Measurements from ENCODE around the gene SLC28A1. TPM values are rescaled to one million over a fixed set of nuclear protein-coding genes. Genes with fewer than 3 reads are reported as not detected.

The SLC28A1 gene
- total RNA-seq, 1 experiment from 2014 or later = 0.17 TPM

DNA sequence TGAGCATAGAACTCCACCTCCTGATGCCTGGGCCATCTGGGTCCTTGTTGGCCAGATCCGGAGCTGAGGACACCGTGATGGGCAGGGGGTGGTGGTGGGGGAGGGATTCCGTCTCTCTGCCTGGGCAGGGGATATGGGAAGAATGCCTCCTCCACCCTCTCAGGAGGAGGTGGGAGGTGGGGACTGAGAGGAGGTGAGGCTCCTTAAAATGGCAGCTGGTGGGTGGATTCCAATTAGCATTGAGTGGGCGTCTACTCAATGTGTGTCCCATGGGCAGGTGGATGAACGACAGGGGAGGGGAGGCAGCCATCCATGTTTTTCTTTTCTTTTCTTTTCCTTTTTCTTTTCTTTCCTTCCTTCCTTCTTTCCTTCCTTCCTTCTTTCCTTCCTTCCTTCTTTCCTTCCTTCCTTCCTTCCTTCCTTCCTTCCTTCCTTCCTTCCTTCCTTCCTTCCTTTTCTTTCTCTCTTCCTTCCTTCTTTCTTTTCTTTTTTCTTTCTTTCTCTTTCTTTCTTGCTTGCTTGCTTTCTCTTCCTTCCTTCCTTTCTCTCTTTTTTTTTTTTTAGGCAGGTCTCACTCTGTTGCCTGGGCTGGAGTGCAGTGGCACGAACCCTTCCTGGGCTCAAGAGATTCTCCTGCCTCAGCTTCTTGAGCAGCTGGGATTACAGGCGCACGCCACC, 5.0 kb downstream of the SLC28A1 start:
- H3K27me3 Mint-ChIP-seq (ENCODE audit: unreplicated experiment) = peaks cover 13% of the 10 kb centered on the region
- no peaks in the 10 kb centered on the region for H3K9me3 Mint-ChIP-seq (ENCODE audit: low read depth, unreplicated experiment)
- intact Hi-C loops (cut with micrococcal nuclease; ENCODE audit: unreplicated experiment) = no loop called here
- no peak overlapping the region for H3K4me3 Mint-ChIP-seq (ENCODE audit: low read depth, unreplicated experiment)
- H3K36me3 Mint-ChIP-seq (ENCODE audit: insufficient read depth, unreplicated experiment) = peaks cover 2% of the 10 kb centered on the region
- no peak overlapping the region for H3K27ac Mint-ChIP-seq (ENCODE audit: unreplicated experiment)
- BruUV-seq (replicated peaks) = no TSS peak
- CTCF ChIA-PET = no interaction called here
- TF ChIP-seq, protein P1, sequence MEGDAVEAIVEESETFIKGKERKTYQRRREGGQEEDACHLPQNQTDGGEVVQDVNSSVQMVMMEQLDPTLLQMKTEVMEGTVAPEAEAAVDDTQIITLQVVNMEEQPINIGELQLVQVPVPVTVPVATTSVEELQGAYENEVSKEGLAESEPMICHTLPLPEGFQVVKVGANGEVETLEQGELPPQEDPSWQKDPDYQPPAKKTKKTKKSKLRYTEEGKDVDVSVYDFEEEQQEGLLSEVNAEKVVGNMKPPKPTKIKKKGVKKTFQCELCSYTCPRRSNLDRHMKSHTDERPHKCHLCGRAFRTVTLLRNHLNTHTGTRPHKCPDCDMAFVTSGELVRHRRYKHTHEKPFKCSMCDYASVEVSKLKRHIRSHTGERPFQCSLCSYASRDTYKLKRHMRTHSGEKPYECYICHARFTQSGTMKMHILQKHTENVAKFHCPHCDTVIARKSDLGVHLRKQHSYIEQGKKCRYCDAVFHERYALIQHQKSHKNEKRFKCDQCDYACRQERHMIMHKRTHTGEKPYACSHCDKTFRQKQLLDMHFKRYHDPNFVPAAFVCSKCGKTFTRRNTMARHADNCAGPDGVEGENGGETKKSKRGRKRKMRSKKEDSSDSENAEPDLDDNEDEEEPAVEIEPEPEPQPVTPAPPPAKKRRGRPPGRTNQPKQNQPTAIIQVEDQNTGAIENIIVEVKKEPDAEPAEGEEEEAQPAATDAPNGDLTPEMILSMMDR (IDR thresholded peaks at IDR 0.05; ENCODE audit: unreplicated experiment) = no peak
- no peak for DNase-seq
- peaks cover 12% of the 10 kb centered on the region for H3K4me1 Mint-ChIP-seq (ENCODE audit: low read depth, unreplicated experiment)

DNA sequence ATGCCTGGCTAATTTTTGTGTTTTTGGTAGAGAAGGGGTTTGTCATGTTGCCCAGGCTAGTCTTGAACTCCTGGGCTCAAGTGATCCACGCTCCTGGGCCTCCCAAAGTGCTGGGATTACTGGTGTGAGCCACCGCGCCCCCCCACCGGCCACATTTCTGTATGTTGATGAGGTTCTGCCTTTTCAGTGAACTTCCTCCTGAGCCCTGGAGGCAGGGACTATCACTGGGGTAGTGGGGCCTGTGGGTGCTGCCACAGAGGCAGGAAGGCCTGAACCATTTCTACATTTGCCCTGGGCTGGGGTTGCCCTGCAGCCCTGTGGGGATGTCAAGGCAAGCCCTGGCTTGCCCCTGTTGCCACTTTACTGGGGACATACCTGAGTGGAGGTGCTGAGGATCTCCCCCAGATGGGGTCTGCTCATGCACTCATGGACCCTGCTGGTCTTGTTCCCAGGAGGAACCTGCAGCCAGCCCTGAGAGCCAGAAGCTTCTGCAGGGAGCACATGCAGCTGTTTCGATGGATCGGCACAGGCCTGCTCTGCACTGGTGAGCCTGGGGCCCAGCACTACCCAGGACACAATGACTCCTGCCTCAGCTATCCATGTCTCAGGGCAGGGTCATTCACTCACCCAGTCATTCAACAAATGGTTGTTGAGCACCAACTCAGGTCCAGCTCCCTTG, 5.7 kb downstream of the SLC28A1 start:
- TF ChIP-seq, protein P1 (IDR thresholded peaks at IDR 0.05; ENCODE audit: unreplicated experiment) = no peak
- Mint-ChIP-seq H3K4me1 (ENCODE audit: low read depth, unreplicated experiment) (peaks cover 8% of the 10 kb centered on the region), H3K36me3 (ENCODE audit: insufficient read depth, unreplicated experiment) (no peaks in the 10 kb centered on the region), H3K9me3 (ENCODE audit: low read depth, unreplicated experiment) (no peaks in the 10 kb centered on the region), H3K27ac (ENCODE audit: unreplicated experiment) (no peak overlapping the region), H3K27me3 (ENCODE audit: unreplicated experiment) (peaks cover 13% of the 10 kb centered on the region), H3K4me3 (ENCODE audit: low read depth, unreplicated experiment) (no peak overlapping the region)
- intact Hi-C loops (cut with micrococcal nuclease; ENCODE audit: unreplicated experiment) = no loop called here
- DNase-seq = no peak
- CTCF ChIA-PET = no interaction called here
- BruUV-seq (replicated peaks) = no TSS peak

DNA sequence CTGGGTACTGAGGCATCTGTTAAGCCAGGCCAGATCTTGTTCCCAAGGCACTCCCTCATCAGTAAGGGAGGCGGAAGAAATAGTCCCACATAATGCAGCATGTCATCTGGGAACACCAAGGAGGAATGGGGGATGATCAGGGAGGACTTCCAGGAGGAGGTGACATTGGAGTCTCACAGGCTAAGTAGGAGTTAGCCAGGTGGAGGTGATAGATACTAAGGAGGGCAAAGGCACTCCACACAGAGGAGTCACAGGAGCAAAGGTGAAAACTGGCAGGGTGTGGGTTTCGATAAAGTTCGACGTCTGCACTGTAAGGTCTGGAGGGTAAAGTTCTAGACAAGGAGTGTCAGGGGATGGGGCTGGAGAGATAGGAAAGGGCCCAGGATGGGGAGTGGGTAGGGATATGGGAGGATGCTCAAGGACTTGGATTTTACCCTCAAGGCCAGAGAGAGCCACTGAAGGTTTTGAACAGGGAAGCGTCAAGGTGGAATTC, 6.3 kb downstream of the SLC28A1 start:
- CTCF ChIA-PET = interaction anchor here (0.7 kb wide), 1 partner anchor 156 kb away, joined by 3 read pairs; no protein-coding TSS in a partner anchor
- peaks cover 13% of the 10 kb centered on the region for H3K27me3 Mint-ChIP-seq (ENCODE audit: unreplicated experiment)

DNA sequence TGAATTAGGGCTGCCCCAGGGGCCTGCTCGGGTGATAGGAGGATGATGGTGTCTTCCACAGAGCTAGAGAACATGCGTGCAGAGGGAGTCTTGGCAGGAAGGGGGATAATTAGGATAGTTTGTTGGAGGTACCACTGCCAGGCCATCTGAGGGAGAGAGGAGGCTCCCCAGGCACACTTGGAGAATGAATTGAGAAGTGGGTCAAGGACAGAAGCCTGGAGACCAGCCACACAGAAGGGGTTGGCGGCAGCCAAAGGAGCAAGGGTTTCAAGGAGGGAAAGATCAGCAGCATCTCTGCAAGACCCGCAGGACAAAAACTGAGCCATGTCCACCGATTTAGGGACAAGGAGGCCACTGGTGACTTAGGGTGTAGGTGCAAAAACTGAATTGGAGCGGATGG, 6.9 kb downstream of the SLC28A1 start:
- TF ChIP-seq, protein P1 (IDR thresholded peaks at IDR 0.05; ENCODE audit: unreplicated experiment) = no peak
- Mint-ChIP-seq H3K27ac (ENCODE audit: unreplicated experiment) (no peak overlapping the region), H3K36me3 (ENCODE audit: insufficient read depth, unreplicated experiment) (no peaks in the 10 kb centered on the region), H3K9me3 (ENCODE audit: low read depth, unreplicated experiment) (no peaks in the 10 kb centered on the region), H3K4me1 (ENCODE audit: low read depth, unreplicated experiment) (peaks cover under 1% of the 10 kb centered on the region), H3K4me3 (ENCODE audit: low read depth, unreplicated experiment) (no peak overlapping the region), H3K27me3 (ENCODE audit: unreplicated experiment) (peaks cover 13% of the 10 kb centered on the region)
- no peak for DNase-seq
- CTCF ChIA-PET = interaction anchor here (0.6 to 0.7 kb wide), 2 partner anchors 11 to 156 kb away, joined by 3 to 9 read pairs; no protein-coding TSS in a partner anchor
- intact Hi-C loops (cut with micrococcal nuclease; ENCODE audit: unreplicated experiment) = no loop called here
- no TSS peak for BruUV-seq (replicated peaks)

More for the DNA sequence above, 6.3 kb downstream of the SLC28A1 start:
- Mint-ChIP-seq H3K27ac (ENCODE audit: unreplicated experiment) (no peak overlapping the region), H3K4me1 (ENCODE audit: low read depth, unreplicated experiment) (peaks cover 7% of the 10 kb centered on the region), H3K9me3 (ENCODE audit: low read depth, unreplicated experiment) (no peaks in the 10 kb centered on the region), H3K36me3 (ENCODE audit: insufficient read depth, unreplicated experiment) (no peaks in the 10 kb centered on the region), H3K4me3 (ENCODE audit: low read depth, unreplicated experiment) (no peak overlapping the region)
- intact Hi-C loops (cut with micrococcal nuclease; ENCODE audit: unreplicated experiment) = no loop called here
- BruUV-seq (replicated peaks) = no TSS peak
- TF ChIP-seq, protein P1 (IDR thresholded peaks at IDR 0.05; ENCODE audit: unreplicated experiment) = no peak
- no peak for DNase-seq

All from Calu3 (cell line).